Measurements from ENCODE around the gene SLIT3. TPM values are rescaled to one million over a fixed set of nuclear protein-coding genes. Genes with fewer than 3 reads are reported as not detected.

The SLIT3 gene
- total RNA-seq, 2 experiments from 2014 or later, result 5.4 to 7.3 TPM

DNA sequence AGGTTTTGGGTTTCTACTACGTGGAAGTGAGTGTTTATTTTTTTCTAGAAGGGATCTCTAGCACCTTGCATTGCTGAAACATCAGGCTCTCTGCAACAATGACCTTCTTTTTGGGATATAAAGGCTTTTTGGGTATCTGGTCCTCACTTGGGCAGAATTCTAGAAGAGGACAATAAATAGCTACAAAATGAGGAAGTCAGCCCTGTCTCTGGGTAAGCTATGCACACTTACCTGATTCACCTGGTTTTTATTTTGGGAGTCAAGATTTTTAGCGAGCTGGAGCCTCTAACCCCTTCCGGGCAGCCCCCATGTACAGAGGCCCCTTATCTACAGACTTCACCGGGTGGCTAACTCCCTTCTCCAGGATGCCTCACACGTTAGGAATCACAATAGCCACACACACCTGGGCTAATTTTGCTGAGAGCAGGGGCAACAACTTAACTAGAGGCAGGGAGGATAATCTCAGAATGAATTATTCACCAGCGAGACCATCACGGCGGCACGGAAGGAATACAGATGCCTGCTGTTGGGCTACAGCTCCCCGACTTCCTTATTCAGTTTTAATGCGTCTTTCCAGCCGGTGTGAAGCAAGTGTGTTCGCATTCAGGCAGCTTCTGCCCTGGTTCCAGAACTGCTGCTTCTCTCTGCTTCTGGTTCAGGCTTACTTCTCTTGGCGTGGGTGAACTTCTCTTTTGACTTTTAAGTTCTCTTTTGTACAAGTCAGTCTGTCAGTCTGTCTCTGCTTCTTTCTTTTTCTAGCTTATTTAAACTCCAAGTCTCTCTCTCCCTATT is 380.7 kb downstream of the SLIT3 start:
- Mint-ChIP-seq H3K4me1 (peaks cover 7% of the 10 kb centered on the region), H3K36me3 (ENCODE audit: low read depth) (no peaks in the 10 kb centered on the region), H3K4me3 (no peak overlapping the region), H3K27me3 (peaks cover 57% of the 10 kb centered on the region), H3K9me3 (ENCODE audit: low read depth) (no peaks in the 10 kb centered on the region), H3K27ac (no peak overlapping the region)
- ChIA-PET CTCF (no interaction called here), POLR2A (no interaction called here)
- intact Hi-C loops (cut with DNase I, micrococcal nuclease), result no loop called here
- ATAC-seq (no peak), DNase-seq (peak; percentile 9)

DNA sequence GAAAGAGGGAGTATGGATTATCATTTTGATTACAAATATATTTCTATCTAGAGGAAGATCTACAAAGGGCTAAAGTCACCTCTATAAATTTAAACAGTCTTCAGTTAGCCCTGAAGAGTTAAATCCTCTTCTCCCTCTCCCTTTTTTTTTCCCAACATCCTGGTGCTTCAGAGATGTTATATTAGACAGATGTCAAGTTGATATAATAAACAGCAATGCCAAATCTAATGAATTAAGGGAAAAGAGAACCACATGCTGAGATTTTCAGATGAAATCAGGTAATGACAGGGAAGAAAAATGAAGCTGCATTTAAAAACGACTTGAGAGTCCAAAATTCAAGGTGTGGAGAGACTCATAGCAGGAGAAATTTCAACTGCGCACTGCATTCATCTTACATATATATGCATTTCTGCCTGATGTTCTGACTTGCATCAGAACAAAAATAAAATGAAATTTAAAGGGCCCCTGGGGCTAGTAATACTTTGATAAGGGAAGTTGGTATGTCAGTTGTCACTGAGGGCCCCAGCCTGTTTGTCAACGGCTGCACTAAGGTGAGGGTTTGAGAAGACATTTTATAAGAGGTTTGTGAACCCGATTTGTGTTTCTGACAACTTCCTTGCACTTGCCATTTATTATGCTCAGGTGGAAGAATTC is 382.9 kb downstream of the SLIT3 start:
- H3K4me1 Mint-ChIP-seq, result peaks cover 7% of the 10 kb centered on the region
- ChIA-PET POLR2A (no interaction called here), CTCF (interaction anchor here (0.8 kb wide), 1 partner anchor 214 kb away, joined by 4 read pairs; no protein-coding TSS in a partner anchor)
- peaks cover 56% of the 10 kb centered on the region for H3K27me3 Mint-ChIP-seq
- no peak overlapping the region for H3K4me3 Mint-ChIP-seq
- DNase-seq (no peak), ATAC-seq (no peak)
- intact Hi-C loops (cut with DNase I, micrococcal nuclease), result no loop called here
- no peaks in the 10 kb centered on the region for H3K9me3 Mint-ChIP-seq (ENCODE audit: low read depth)
- H3K36me3 Mint-ChIP-seq (ENCODE audit: low read depth), result no peaks in the 10 kb centered on the region
- H3K27ac Mint-ChIP-seq, result no peak overlapping the region

DNA sequence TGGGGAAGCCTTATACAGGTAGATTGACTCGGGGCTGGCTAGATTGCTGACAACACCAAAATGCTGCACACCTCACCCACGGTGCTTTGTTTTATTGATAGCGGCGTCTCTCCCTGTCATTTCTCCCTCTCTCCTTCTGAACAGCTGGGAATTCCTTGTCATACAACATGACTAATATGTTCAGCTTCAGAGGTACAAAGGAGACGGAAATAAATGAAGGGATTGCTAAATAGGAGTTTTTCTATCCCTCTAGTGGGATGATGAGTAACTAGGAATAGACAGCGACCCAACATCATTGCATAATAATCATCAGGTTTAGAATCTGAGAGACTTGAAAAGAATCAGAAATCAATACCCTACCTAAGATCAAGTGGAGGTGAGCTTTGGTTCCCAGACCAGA is 384.1 kb downstream of the SLIT3 start:
- no peak for ATAC-seq
- POLR2A ChIA-PET, result no interaction called here
- Mint-ChIP-seq H3K27ac (no peak overlapping the region), H3K4me1 (peaks cover 7% of the 10 kb centered on the region), H3K4me3 (no peak overlapping the region), H3K36me3 (ENCODE audit: low read depth) (no peaks in the 10 kb centered on the region), H3K27me3 (peaks cover 52% of the 10 kb centered on the region), H3K9me3 (ENCODE audit: low read depth) (no peaks in the 10 kb centered on the region)
- CTCF ChIA-PET, result interaction anchor here (0.6 kb wide), 1 partner anchor 176 kb away, joined by 4 read pairs; no protein-coding TSS in a partner anchor
- intact Hi-C loops (cut with DNase I, micrococcal nuclease), result no loop called here
- no peak for DNase-seq

DNA sequence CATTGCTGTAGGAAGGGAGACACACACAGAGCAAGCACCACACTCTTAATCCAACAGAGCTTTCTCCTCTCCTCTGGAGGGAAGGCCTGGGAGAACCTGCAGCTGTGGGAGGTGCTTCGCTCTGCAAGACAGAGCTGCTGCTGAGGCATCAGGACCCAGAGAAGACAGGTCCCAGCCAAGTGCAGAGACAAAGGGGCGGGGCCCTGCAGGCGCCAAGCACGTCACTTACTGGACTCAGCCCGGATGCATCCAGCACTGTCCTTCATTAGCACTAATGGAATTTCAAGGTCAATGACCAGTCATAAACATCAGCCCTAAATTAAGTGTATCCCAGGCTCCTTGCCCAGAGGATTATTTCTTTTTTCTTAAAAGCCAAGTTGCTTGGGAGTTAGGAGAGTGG is 384.7 kb downstream of the SLIT3 start:
- Mint-ChIP-seq H3K27ac (no peak overlapping the region), H3K4me3 (no peak overlapping the region), H3K36me3 (ENCODE audit: low read depth) (no peaks in the 10 kb centered on the region), H3K27me3 (peaks cover 51% of the 10 kb centered on the region), H3K9me3 (ENCODE audit: low read depth) (no peaks in the 10 kb centered on the region), H3K4me1 (peaks cover 7% of the 10 kb centered on the region)
- ChIA-PET CTCF (no interaction called here), POLR2A (no interaction called here)
- intact Hi-C loops (cut with DNase I, micrococcal nuclease), result no loop called here
- DNase-seq (no peak), ATAC-seq (no peak)

DNA sequence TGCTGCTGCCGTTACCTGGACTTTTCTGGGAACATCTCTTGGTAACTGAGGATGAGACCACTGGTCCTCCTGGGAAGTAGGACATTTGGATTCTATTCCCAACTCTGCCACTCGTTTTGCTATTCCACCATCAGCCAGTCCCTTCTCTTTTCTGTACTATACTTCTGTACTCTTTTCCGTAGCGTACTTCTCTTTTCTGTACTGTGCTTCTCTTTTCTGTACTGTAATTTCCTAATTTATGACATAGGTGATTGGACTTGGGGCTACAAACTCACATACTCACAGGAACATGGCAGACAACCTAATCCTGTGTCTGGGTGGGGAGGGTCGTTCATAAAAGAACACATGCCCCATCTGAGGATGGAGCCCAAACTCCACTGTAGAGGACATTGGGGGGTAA is 386.4 kb downstream of the SLIT3 start:
- no peak overlapping the region for H3K27ac Mint-ChIP-seq
- peaks cover 38% of the 10 kb centered on the region for H3K27me3 Mint-ChIP-seq
- no peaks in the 10 kb centered on the region for H3K36me3 Mint-ChIP-seq (ENCODE audit: low read depth)
- no peak overlapping the region for H3K4me3 Mint-ChIP-seq
- ATAC-seq (no peak), DNase-seq (no peak)
- no peaks in the 10 kb centered on the region for H3K9me3 Mint-ChIP-seq (ENCODE audit: low read depth)
- CTCF ChIA-PET, result no interaction called here
- no peaks in the 10 kb centered on the region for H3K4me1 Mint-ChIP-seq
- POLR2A ChIA-PET, result no interaction called here
- intact Hi-C loops (cut with DNase I, micrococcal nuclease), result no loop called here

DNA sequence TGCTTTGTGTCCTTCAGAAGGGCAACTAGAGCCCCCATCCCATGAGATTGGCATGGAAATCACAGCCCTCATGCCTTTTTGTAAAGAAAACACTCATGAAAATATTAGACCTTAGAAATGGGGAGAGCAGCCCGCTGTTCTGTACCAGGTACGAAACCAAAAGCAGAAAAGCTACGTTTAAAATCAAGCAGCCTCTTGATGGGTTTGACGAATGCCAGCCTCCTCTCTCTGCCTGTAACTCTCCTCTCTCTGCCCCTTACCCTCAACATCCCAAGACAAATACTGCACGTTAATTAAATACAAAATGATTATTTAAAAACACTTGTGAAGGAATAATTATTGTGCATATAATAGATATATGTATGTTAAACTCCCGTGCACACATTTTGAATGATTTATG is 390.1 kb downstream of the SLIT3 start:
- no peaks in the 10 kb centered on the region for H3K4me1 Mint-ChIP-seq
- no peak for ATAC-seq
- POLR2A ChIA-PET, result no interaction called here
- H3K27ac Mint-ChIP-seq, result no peak overlapping the region
- no peaks in the 10 kb centered on the region for H3K36me3 Mint-ChIP-seq (ENCODE audit: low read depth)
- H3K27me3 Mint-ChIP-seq, result peaks cover 24% of the 10 kb centered on the region
- no peak overlapping the region for H3K4me3 Mint-ChIP-seq
- no peak for DNase-seq
- CTCF ChIA-PET, result interaction anchor here (0.6 kb wide), 1 partner anchor 122 kb away, joined by 3 read pairs; no protein-coding TSS in a partner anchor
- H3K9me3 Mint-ChIP-seq (ENCODE audit: low read depth), result no peaks in the 10 kb centered on the region
- intact Hi-C loops (cut with DNase I, micrococcal nuclease), result no loop called here

DNA sequence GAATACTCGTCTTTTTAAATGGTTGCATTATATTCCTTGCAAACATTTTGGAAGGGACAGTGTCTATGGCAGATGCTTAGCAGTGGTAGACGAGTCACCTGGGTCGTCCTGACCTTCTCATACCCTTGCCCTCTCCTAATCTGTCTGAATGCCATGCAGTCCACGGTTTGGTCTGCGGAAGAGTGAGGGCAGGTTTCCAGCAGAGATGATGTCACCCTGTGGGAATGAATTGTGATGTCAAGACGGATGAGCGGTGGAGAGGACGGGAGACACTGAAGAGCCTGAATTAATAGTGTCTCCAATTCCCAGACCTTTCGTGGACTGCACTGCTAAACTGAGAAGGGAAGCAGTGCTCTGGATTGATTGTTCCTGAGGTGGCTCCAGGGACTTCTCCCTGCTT is 392.7 kb downstream of the SLIT3 start:
- H3K36me3 Mint-ChIP-seq (ENCODE audit: low read depth), result no peaks in the 10 kb centered on the region
- H3K4me1 Mint-ChIP-seq, result no peaks in the 10 kb centered on the region
- POLR2A ChIA-PET, result no interaction called here
- no peak overlapping the region for H3K4me3 Mint-ChIP-seq
- no peak overlapping the region for H3K27ac Mint-ChIP-seq
- no peak for ATAC-seq
- peaks cover 20% of the 10 kb centered on the region for H3K27me3 Mint-ChIP-seq
- no peak for DNase-seq
- no peaks in the 10 kb centered on the region for H3K9me3 Mint-ChIP-seq (ENCODE audit: low read depth)
- CTCF ChIA-PET, result no interaction called here
- intact Hi-C loops (cut with DNase I, micrococcal nuclease), result no loop called here

DNA sequence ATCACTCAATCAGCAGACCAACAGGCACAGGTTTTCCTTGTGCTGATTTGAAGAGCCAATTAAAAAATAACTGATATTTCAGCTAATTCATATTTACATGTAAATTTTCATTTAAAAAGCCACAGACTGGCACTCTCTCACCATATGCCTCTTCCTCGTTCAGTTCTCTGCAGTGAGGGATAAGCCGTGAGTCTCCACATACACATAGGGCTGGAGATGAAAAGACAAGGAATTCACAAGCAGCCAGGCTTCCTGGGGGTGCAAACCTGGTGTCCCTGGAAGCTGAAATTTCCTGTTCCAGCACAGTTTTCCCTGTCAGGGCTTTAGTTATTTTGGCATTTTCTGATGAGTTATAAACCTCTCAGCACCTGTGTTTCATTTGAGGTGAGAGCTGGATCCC is 397.9 kb downstream of the SLIT3 start:
- H3K27me3 Mint-ChIP-seq, result peaks cover 4% of the 10 kb centered on the region
- ChIA-PET POLR2A (no interaction called here), CTCF (no interaction called here)
- no peak overlapping the region for H3K4me3 Mint-ChIP-seq
- no peak for ATAC-seq
- H3K4me1 Mint-ChIP-seq, result peaks cover 2% of the 10 kb centered on the region
- no peak for DNase-seq
- H3K9me3 Mint-ChIP-seq (ENCODE audit: low read depth), result no peaks in the 10 kb centered on the region
- intact Hi-C loops (cut with DNase I, micrococcal nuclease), result no loop called here
- H3K27ac Mint-ChIP-seq, result no peak overlapping the region
- no peaks in the 10 kb centered on the region for H3K36me3 Mint-ChIP-seq (ENCODE audit: low read depth)

DNA sequence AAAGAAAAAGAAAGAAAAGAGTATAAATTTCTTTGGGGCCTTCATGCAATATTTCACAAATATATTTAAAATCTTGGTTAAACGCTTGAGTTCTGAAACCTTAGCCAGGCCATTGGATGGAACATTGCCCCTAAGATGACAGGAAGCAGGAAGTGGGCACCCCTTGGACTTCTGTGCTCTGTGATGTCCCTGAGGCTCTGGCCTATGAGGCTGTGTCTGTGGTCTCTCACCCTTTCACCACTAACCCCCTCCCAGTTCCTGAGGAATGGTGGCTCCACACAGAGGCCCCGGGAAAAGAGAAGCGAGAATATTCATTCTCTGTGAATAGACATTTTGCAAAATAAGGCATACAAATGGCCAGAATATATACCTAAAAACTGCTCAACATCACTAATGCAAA is 401.3 kb downstream of the SLIT3 start:
- CTCF ChIA-PET, result interaction anchor here (0.6 kb wide), 1 partner anchor 55 kb away, joined by 3 read pairs; no protein-coding TSS in a partner anchor
- DNase-seq (no peak), ATAC-seq (no peak)
- Mint-ChIP-seq H3K4me1 (peaks cover 2% of the 10 kb centered on the region), H3K36me3 (ENCODE audit: low read depth) (no peaks in the 10 kb centered on the region), H3K4me3 (no peak overlapping the region), H3K9me3 (ENCODE audit: low read depth) (no peaks in the 10 kb centered on the region), H3K27ac (no peak overlapping the region), H3K27me3 (peaks cover 2% of the 10 kb centered on the region)
- intact Hi-C loops (cut with DNase I, micrococcal nuclease), result no loop called here
- POLR2A ChIA-PET, result no interaction called here

DNA sequence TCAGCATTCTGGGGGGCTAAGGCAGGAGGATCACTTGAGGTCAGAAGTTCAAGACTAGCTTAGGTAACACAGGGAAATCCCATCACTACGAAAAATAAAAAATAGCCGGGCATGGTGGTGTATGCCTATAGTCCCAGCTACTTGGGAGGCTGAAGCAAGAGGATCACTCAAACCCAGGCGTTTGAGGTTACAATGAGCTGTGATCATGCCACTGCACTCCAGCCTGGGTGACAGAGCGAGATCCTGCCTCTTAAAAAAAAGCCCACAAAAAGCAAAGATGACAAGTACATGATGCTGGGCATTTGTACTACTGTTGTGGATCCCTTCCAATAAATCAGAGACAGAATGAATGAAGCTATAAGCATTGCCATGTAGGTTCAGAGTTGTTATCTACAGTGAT is 401.7 kb downstream of the SLIT3 start:
- Mint-ChIP-seq H3K27ac (no peak overlapping the region), H3K4me1 (peaks cover 2% of the 10 kb centered on the region), H3K36me3 (ENCODE audit: low read depth) (no peaks in the 10 kb centered on the region), H3K9me3 (ENCODE audit: low read depth) (no peaks in the 10 kb centered on the region), H3K4me3 (no peak overlapping the region), H3K27me3 (peaks cover 4% of the 10 kb centered on the region)
- no peak for DNase-seq
- no peak for ATAC-seq
- ChIA-PET CTCF (interaction anchor here (0.6 kb wide), 1 partner anchor 55 kb away, joined by 3 read pairs; no protein-coding TSS in a partner anchor), POLR2A (no interaction called here)
- intact Hi-C loops (cut with DNase I, micrococcal nuclease), result no loop called here

DNA sequence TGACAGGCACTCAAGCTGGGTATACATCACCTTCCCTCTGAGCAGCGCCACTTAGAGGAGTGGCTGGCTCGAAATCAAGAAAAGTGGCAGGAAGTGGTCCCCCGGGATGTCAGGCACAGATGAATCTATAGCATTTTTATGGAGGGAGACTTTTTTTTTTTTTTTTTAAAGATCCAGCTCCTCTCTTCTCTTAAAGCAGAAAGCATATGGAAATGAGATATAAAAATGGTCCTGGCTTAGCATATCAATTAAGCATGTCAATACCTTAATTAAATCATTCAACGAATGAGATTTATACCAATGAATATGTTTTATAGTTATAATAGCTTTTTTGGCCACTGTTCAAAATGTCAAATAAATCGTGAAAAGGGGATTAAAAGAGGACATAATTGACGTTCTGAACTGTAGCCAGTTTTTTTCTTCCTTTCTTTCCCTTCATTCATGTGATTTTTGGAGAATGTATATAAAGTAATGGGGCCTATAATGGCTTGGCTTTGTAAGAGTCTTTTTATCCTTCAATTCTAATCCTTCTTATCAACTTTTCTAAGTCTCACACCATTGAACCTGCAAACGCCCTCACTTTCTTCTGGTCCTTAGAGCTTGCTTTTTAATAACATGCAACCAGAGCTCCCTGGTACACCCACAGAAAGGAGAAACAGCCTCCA is 402.6 kb downstream of the SLIT3 start:
- H3K4me1 Mint-ChIP-seq, result peaks cover 2% of the 10 kb centered on the region
- no peaks in the 10 kb centered on the region for H3K9me3 Mint-ChIP-seq (ENCODE audit: low read depth)
- intact Hi-C loops (cut with DNase I, micrococcal nuclease), result no loop called here
- peaks cover 4% of the 10 kb centered on the region for H3K27me3 Mint-ChIP-seq
- no peak for DNase-seq
- ATAC-seq, result no peak
- no peak overlapping the region for H3K4me3 Mint-ChIP-seq
- no peaks in the 10 kb centered on the region for H3K36me3 Mint-ChIP-seq (ENCODE audit: low read depth)
- ChIA-PET POLR2A (no interaction called here), CTCF (no interaction called here)
- H3K27ac Mint-ChIP-seq, result no peak overlapping the region

Data from activated CD4-positive, alpha-beta T cell treated with anti-CD3 and anti-CD28 coated beads for 36 hours (primary cell).